ENCODE data around the gene ZNF428.
A peak's percentile ranks its signal among the peaks of the same experiment; 100 is the strongest.
"Not testable (repeated sequence)": the region's sequence is repeated elsewhere in the genome, so short reads cannot be mapped to it uniquely, and the experiment has no call there.

ZNF428 gene

DNA sequence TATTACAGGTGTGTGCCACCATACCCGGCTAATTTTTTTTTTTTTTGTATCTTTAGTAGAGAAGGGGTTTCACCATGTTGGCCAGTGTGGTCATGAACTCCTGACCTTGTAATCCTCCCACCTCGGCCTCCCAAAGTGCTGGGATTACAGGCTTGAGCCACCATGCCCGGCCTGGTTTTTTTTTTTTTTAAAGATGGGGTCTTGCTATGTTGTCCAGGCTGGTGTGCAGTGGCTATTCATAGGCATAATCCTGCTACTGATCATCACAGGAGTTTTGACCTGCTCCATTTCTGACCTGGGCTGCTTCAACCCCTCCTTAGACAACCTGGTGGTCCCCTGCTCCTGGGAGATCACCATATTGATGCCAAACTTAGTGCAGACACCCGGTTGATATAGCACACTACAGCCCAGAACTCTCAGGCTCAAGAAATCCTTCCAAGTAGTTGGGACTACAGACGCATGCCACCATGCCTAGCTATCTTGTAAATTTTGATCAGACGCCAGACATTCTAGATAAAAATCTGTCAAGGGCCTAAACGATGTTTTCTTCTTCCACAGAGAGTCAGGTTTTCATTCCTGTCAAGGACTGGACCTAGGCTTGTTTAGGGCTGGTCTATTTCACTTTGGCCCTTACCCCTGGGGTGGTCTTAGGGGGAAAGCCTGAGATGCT lies 41.0 kb upstream of the ZNF428 start:
- Histone ChIP-seq H3K4me2 (no peak overlapping the region), H3K9me3 (replicated peaks in 1 of 11) (peaks cover 0 to 10% (median 0%) of the 10 kb centered on the region in 11 experiments; a peak in 7 of 22 replicates), H3K27ac (no peak overlapping the region), H4K20me1 (peaks cover 39 to 100% (median 98%) of the 10 kb centered on the region in 11 experiments), H3K27me3 (no peaks in the 10 kb centered on the region), H3K4me1 (peaks cover 29 to 35% (median 30%) of the 10 kb centered on the region in 10 experiments), H3K36me3 (peaks cover 93 to 98% (median 97%) of the 10 kb centered on the region in 11 experiments), H3K4me3 (no peak overlapping the region), H3K9ac (no peak overlapping the region)
- no peak for TF ChIP-seq Cebpa-rat (IDR thresholded peaks at IDR 0.05)

DNA sequence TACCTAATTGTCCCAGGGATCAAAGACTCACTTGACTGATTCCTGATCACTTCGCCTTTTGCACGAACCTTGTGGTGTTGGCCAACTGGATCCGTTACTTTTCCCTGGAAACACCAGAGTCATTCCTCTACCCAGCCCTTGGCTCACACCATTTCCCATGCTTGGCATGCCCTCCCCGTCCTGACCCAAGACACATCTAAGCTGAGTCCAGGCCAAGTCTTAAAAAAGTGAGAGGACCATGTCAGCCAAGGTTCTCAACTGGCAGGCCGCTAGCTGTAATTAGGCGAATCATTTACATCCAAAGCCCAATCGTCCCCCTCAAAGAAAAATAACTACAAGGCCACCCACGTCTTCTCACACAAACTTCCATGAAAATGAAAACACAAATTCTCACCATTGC lies 39.1 kb upstream of the ZNF428 start:
- H4K20me1 ChIP-seq, result peaks cover 34 to 100% (median 98%) of the 10 kb centered on the region in 11 experiments
- peaks cover 99 to 100% (median 100%) of the 10 kb centered on the region in 11 experiments for H3K36me3 ChIP-seq
- no peak overlapping the region for H3K4me3 ChIP-seq
- TF ChIP-seq Cebpa-rat (IDR thresholded peaks at IDR 0.05), result no peak
- peaks cover 0 to 10% (median 0%) of the 10 kb centered on the region in 11 experiments; a peak in 7 of 22 replicates for H3K9me3 ChIP-seq (replicated peaks in 1 of 11)
- H3K9ac ChIP-seq, result no peak overlapping the region
- H3K27me3 ChIP-seq, result no peaks in the 10 kb centered on the region
- no peak overlapping the region for H3K27ac ChIP-seq
- H3K4me2 ChIP-seq, result no peak overlapping the region
- H3K4me1 ChIP-seq, result peaks cover 9 to 15% (median 11%) of the 10 kb centered on the region in 10 experiments

DNA sequence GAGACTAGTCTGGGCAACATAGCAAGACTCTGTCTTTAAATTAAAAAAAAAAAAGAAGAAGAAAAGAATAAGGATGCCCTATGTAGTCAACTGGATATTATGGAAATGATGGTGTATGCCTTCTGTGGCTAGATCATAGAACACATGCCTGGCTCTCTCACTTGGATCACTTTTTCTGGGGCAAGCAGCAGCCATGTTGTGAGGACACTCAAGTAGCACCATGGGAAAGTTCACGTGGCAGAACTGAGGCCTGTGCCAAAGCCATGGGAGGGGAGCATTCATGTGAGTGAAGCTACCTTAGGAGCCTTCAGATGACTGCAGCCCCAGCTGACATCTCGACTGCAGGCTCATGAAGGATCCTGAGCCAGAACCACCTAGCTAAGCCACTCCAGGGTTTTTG lies 38.6 kb upstream of the ZNF428 start:
- TF ChIP-seq Cebpa-rat (IDR thresholded peaks at IDR 0.05), result no peak

DNA sequence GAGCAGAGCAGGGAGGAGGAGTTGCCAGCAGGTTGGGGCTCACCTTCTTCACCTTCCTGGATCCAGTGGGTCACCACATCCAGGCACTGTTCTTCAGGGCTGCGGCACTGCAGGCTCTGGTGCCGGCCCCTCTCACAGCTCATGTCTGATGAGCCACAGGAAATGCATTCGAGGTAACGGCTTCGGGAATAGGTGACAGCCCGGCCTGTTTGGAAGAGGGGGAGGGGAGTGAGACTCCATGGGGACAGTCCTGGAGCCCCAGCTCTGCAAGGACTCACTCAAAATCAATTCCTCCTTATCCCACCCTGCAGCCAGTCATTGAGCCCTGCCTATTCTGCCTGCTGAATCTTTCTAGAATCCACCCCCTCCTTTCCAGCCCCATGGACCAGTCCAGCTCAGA lies 37.0 kb upstream of the ZNF428 start:
- H3K27ac ChIP-seq, result no peak overlapping the region
- H3K27me3 ChIP-seq, result no peaks in the 10 kb centered on the region
- H3K9ac ChIP-seq, result no peak overlapping the region
- no peak overlapping the region for H3K4me2 ChIP-seq
- peaks cover 0 to 10% (median 0%) of the 10 kb centered on the region in 11 experiments; a peak in 7 of 22 replicates for H3K9me3 ChIP-seq (replicated peaks in 1 of 11)
- H4K20me1 ChIP-seq, result peaks cover 32 to 100% (median 98%) of the 10 kb centered on the region in 11 experiments
- H3K4me3 ChIP-seq, result no peak overlapping the region
- no peak for TF ChIP-seq Cebpa-rat (IDR thresholded peaks at IDR 0.05)
- H3K36me3 ChIP-seq, result peaks cover 99 to 100% (median 100%) of the 10 kb centered on the region in 11 experiments
- peaks cover 0 to 7% (median 0%) of the 10 kb centered on the region in 10 experiments; a peak in 1 of 20 replicates for H3K4me1 ChIP-seq

More for the DNA sequence above, 38.6 kb upstream of the ZNF428 start:
- Histone ChIP-seq H3K36me3 (peaks cover 99 to 100% (median 100%) of the 10 kb centered on the region in 11 experiments), H3K27ac (no peak overlapping the region), H3K4me3 (no peak overlapping the region), H3K27me3 (no peaks in the 10 kb centered on the region), H3K9ac (no peak overlapping the region), H3K4me2 (no peak overlapping the region), H3K4me1 (peaks cover 4 to 10% (median 6%) of the 10 kb centered on the region in 10 experiments; a peak in 17 of 20 replicates), H3K9me3 (replicated peaks in 1 of 11) (peaks cover 0 to 10% (median 0%) of the 10 kb centered on the region in 11 experiments; a peak in 7 of 22 replicates), H4K20me1 (peaks cover 34 to 100% (median 98%) of the 10 kb centered on the region in 11 experiments)

DNA sequence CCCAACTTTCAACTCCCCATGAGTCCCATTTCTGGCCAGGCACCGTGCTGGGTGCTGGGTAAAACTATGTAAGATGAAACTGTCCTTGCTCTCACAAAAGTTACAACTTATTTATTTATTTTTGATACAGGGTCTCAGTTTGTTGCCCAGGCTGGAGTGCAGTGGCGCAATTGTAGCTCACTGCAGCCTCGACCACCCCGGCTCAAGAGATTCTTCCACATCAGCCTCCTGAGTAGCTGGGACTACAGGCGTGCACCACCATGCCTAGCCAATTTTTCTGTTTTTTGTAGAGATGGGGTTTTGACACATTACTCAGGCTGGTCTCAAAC lies 33.1 kb upstream of the ZNF428 start:
- Histone ChIP-seq H3K9me3 (replicated peaks in 1 of 11) (peaks cover 0 to 3% (median 0%) of the 10 kb centered on the region in 11 experiments; a peak in 1 of 22 replicates), H3K9ac (no peak overlapping the region), H3K36me3 (peaks cover 97 to 100% (median 99%) of the 10 kb centered on the region in 11 experiments), H3K4me1 (peaks cover 0 to 10% (median 0%) of the 10 kb centered on the region in 10 experiments; a peak in 6 of 20 replicates), H3K27me3 (no peaks in the 10 kb centered on the region), H3K4me3 (no peak overlapping the region), H3K27ac (no peak overlapping the region), H3K4me2 (no peak overlapping the region), H4K20me1 (peaks cover 22 to 97% (median 84%) of the 10 kb centered on the region in 11 experiments)
- no peak for TF ChIP-seq Cebpa-rat (IDR thresholded peaks at IDR 0.05)

DNA sequence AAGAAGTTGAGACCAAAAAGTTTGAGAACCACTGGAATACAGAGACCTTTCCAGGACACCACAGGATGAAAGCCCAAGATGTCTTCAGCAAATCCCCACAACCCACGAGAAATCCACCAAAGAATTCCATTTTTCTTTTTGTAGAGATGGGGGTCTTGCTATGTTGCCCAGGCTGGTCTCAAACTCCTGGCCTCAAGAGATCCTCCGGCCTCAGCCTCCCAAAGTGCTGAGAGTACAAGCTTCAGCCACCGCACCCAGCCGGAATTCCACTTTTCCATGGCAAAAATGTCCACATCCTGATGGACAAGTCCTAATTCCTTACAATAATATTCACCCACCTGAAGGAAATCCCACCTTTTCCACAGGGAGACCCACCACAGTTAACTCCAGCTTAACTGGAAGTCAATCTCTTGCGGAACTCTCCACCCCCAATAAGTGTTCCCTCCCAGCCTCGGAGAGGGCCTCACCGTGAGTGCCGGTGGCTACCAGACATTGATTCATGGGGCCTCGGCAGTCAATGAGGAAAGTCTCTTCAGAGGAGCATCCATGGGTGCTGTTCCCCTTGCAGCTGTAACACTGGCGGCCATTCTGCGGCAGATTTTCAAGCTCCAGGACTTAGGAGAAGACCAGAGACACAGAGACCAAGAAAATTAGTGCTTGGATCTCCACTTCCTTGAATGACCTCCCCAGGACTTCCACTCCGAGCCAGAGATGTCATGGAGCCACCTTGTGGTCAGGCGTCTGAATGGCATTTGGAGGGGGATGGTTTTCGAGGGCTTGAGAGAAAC lies 32.5 kb upstream of the ZNF428 start:
- Histone ChIP-seq H3K9ac (no peak overlapping the region), H3K4me2 (no peak overlapping the region), H3K27ac (no peak overlapping the region), H3K4me1 (peaks cover 0 to 10% (median 0%) of the 10 kb centered on the region in 10 experiments; a peak in 6 of 20 replicates), H3K9me3 (replicated peaks in 1 of 11) (peaks cover 0 to 5% (median 0%) of the 10 kb centered on the region in 11 experiments; a peak in 2 of 22 replicates), H3K27me3 (no peaks in the 10 kb centered on the region), H3K36me3 (peaks cover 97 to 100% (median 99%) of the 10 kb centered on the region in 11 experiments), H3K4me3 (no peak overlapping the region), H4K20me1 (peaks cover 17 to 97% (median 79%) of the 10 kb centered on the region in 11 experiments; a peak in 21 of 22 replicates)
- TF ChIP-seq Cebpa-rat (IDR thresholded peaks at IDR 0.05), result no peak

DNA sequence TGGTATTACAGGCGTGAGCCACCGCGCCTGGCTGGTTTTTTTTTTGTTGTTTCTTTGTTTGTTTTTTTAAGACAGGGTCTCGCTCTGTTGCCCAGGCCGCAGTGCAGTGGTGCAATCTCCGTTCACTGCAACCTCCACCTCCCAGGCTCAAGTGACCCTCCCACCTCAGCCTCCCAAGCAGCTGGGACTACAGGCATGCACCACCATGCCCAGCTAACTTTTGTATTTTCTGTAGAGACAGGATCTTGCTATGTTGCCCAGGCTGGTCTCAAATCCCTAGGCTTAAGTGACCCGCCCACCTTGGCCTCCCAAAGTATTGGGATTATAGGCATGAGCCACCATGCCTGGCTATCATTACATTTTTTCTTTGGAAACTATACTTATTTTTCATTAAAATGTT lies 30.8 kb upstream of the ZNF428 start:
- H3K9me3 ChIP-seq (replicated peaks in 1 of 11), result peaks cover 0 to 13% (median 0%) of the 10 kb centered on the region in 11 experiments; a peak in 1 of 22 replicates
- not testable (repeated sequence) for H3K27me3 ChIP-seq, H3K4me2 ChIP-seq, H3K27ac ChIP-seq, H3K4me1 ChIP-seq, H3K4me3 ChIP-seq
- peaks cover 92 to 99% (median 95%) of the 10 kb centered on the region in 11 experiments for H3K36me3 ChIP-seq
- peaks cover 10 to 90% (median 68%) of the 10 kb centered on the region in 11 experiments; a peak in 20 of 22 replicates for H4K20me1 ChIP-seq
- H3K9ac ChIP-seq, result 0 out of 22 replicates have a peak overlapping the region, but pooled peaks of 1 of the 11 experiments have one; percentile 42

DNA sequence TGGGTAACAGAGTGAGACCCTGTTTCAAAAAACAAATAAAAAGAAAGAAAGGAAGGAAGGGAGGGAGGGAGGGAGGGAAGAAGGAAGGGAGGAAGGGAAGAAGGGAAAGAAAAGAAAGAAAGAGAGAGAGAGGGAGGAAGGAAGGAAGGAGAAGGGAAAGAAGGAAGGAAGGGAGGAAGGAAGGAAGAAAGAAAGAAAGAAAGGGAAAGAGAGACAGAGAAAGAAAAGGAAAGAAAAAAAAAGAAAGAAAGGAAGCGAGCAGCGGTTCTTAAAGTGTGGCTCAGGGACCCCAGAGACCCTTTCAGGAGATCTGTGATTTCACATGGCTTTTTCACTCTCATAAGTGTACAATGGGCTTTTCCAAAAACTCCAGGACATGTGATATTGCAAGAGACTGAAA lies 30.1 kb upstream of the ZNF428 start:
- Histone ChIP-seq H4K20me1 (peaks cover 9 to 83% (median 60%) of the 10 kb centered on the region in 11 experiments; a peak in 20 of 22 replicates), H3K9ac (0 out of 22 replicates have a peak overlapping the region, but pooled peaks of 1 of the 11 experiments have one; percentile 9), H3K4me2 (no peak overlapping the region), H3K27me3 (no peaks in the 10 kb centered on the region), H3K4me1 (peaks cover 0 to 10% (median 0%) of the 10 kb centered on the region in 10 experiments; a peak in 6 of 20 replicates), H3K9me3 (replicated peaks in 1 of 11) (peaks cover 0 to 13% (median 0%) of the 10 kb centered on the region in 11 experiments; a peak in 1 of 22 replicates), H3K4me3 (no peak overlapping the region), H3K27ac (no peak overlapping the region), H3K36me3 (peaks cover 84 to 91% (median 88%) of the 10 kb centered on the region in 11 experiments)
- TF ChIP-seq Cebpa-rat (IDR thresholded peaks at IDR 0.05), result no peak

All from BLaER1 treated with 17β-estradiol and CSF1 and Interleukin-3, amounts not matched to agents 10 nM and 100 nM (cell line).